Osteocyte (in vitro differentiated cells): ENCODE data around the gene COL24A1. TPM values are rescaled to one million over a fixed set of nuclear protein-coding genes. Genes with fewer than 3 reads are reported as not detected.
"Not testable (repeated sequence)": the region's sequence is repeated elsewhere in the genome, so short reads cannot be mapped to it uniquely, and the experiment has no call there.

Source experiments
- DNase-seq: peaks from one replicate; pipeline ENCODE4 v3.0.0; 2021; ENCODE audit warnings: mixed read lengths; ENCODE audit not compliant: unreplicated experiment; ENCODE audit errors: extremely low spot score
- H3K27ac Mint-ChIP-seq: one replicate; pipeline ENCODE4 v1.8.0; 2021; ENCODE audit warnings: mild to moderate bottlenecking, mixed read lengths; ENCODE audit not compliant: unreplicated experiment
- H3K27me3 Mint-ChIP-seq: one replicate; pipeline ENCODE4 v1.8.0; 2021; ENCODE audit warnings: mixed read lengths; ENCODE audit not compliant: unreplicated experiment
- H3K36me3 Mint-ChIP-seq: one replicate; pipeline ENCODE4 v1.8.0; 2021; ENCODE audit warnings: mixed read lengths; ENCODE audit not compliant: unreplicated experiment
- H3K4me1 Mint-ChIP-seq: one replicate; pipeline ENCODE4 v1.8.0; 2021; ENCODE audit warnings: mixed read lengths; ENCODE audit not compliant: unreplicated experiment
- H3K4me3 Mint-ChIP-seq: one replicate; pipeline ENCODE4 v1.8.0; 2021; ENCODE audit warnings: mild to moderate bottlenecking, moderate library complexity, mixed read lengths; ENCODE audit not compliant: unreplicated experiment
- H3K9me3 Mint-ChIP-seq: one replicate; pipeline ENCODE4 v1.8.0; 2021; ENCODE audit warnings: mixed read lengths; ENCODE audit not compliant: unreplicated experiment
- total RNA-seq: library from RNA; stranded (reverse); gene quantifications from 2 replicates; pipeline ENCODE4 v1.2.1, GENCODE V29; 2021
- TF ChIP-seq, protein P1 (sequence below): fragments of 200-600 bp; sonication (generic); IDR thresholded peaks from 2 replicates; pipeline ENCODE4 v1.5.0; 2021; ENCODE audit warnings: antibody characterized with exemption, mild to moderate bottlenecking, moderate library complexity

COL24A1 gene
- total RNA-seq, 1 donor from 2014 or later, result 0.46 TPM

DNA sequence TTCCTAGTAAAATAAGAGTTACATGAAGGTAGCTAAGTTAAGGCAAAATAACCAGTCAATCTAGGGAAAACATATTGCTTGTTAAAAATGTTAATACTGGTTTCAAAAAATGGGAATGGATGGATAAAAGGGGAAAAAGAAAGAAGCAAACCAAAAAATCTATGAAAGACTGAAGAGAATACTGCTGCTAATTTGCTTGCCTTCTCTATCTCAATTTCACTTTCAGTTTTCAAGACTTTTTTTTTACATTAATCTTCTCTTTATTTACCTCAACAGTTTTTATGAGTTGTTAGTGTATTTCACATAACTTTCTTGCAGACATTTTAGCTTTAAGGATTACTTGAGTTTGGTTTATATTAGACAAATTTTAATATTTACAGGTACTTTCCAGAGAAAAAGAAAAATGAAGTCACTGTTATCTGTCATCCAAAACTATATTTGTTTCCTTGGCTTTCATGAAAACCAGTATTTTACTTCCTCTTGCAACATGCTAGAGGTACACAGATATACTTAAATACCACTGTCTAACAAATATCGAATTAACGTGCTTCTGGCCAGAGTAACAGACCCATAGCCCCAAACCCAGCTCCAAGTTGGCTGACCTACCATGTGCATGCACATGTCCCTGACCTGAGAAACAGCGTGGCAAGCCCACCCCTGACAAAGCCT lies 70.7 kb downstream of the COL24A1 start:
- Mint-ChIP-seq H3K27ac (no peak overlapping the region), H3K36me3 (no peaks in the 10 kb centered on the region), H3K9me3 (no peaks in the 10 kb centered on the region), H3K4me1 (peaks cover 2% of the 10 kb centered on the region), H3K4me3 (no peak overlapping the region), H3K27me3 (peaks cover 8% of the 10 kb centered on the region)
- TF ChIP-seq, protein P1, sequence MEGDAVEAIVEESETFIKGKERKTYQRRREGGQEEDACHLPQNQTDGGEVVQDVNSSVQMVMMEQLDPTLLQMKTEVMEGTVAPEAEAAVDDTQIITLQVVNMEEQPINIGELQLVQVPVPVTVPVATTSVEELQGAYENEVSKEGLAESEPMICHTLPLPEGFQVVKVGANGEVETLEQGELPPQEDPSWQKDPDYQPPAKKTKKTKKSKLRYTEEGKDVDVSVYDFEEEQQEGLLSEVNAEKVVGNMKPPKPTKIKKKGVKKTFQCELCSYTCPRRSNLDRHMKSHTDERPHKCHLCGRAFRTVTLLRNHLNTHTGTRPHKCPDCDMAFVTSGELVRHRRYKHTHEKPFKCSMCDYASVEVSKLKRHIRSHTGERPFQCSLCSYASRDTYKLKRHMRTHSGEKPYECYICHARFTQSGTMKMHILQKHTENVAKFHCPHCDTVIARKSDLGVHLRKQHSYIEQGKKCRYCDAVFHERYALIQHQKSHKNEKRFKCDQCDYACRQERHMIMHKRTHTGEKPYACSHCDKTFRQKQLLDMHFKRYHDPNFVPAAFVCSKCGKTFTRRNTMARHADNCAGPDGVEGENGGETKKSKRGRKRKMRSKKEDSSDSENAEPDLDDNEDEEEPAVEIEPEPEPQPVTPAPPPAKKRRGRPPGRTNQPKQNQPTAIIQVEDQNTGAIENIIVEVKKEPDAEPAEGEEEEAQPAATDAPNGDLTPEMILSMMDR, result no peak
- DNase-seq, result no peak

DNA sequence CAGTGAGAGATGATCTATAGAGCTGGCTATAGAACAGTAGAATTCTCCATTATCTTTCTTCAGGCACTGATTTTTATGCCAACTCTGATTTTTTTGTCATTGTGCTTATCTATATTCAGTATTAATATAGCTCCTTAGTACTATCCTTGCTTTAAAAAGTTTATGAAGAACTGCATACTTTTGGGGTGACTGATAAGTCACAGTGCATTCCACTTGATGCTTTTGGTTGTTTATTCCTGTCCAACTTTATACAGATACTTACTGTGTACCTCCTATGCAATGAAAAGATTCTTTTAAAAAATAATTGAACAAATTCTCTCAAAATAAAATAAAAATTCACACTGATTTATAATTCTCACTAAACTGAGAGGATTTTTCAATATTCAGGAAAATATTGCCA lies 71.6 kb downstream of the COL24A1 start:
- Mint-ChIP-seq H3K27ac (no peak overlapping the region), H3K27me3 (peaks cover 10% of the 10 kb centered on the region), H3K9me3 (no peaks in the 10 kb centered on the region), H3K36me3 (no peaks in the 10 kb centered on the region), H3K4me1 (peaks cover 2% of the 10 kb centered on the region), H3K4me3 (no peak overlapping the region)
- no peak for DNase-seq
- TF ChIP-seq, protein P1, result no peak

DNA sequence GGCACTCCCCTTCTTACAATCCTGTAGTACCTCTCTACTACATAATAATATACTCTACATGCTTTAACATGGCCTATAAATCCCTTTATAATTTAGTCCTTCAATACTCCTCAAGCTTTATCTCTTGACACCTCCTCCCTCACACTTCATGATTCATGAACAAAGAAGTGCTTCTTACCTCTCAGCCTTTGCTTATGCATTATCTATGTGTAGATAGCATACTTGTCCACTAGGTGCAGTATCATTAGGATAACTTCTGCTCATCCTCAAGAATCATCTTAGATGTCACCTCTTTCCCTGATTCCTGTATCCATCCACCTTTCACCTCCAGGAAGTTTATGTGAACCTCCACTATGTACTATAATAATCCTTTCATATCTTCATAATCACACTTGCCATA lies 74.4 kb downstream of the COL24A1 start:
- peaks cover 10% of the 10 kb centered on the region for H3K27me3 Mint-ChIP-seq
- no peaks in the 10 kb centered on the region for H3K36me3 Mint-ChIP-seq

DNA sequence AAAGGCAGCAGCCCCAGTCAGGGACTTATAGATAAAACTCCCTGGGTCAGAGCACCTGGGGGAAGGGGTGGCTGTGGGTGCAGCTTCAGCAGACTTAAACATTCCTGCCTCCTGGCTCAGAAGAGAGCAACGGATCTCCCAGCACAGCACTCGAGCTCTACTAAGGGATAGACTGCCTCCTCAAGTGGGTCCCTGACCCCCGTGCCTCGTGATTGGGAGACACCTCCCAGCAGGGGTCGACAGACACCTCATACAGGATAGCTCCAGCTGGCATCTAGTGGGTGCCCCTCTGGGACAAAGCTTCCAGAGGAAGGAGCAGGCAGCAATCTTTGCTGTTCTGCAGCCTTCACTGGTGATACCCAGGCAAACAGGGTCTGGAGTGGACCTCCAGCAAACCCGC lies 84.1 kb downstream of the COL24A1 start:
- DNase-seq, H3K27ac Mint-ChIP-seq, H3K36me3 Mint-ChIP-seq, H3K4me3 Mint-ChIP-seq, H3K9me3 Mint-ChIP-seq: not testable (repeated sequence)
- Mint-ChIP-seq H3K4me1 (peaks cover 26% of the 10 kb centered on the region), H3K27me3 (peaks cover 26% of the 10 kb centered on the region)

More for the DNA sequence above, 74.4 kb downstream of the COL24A1 start:
- H3K9me3 Mint-ChIP-seq, result peaks cover 14% of the 10 kb centered on the region
- peaks cover 2% of the 10 kb centered on the region for H3K4me1 Mint-ChIP-seq
- TF ChIP-seq, protein P1, result peak; percentile 27
- no peak overlapping the region for H3K4me3 Mint-ChIP-seq
- H3K27ac Mint-ChIP-seq, result no peak overlapping the region
- DNase-seq, result no peak

DNA sequence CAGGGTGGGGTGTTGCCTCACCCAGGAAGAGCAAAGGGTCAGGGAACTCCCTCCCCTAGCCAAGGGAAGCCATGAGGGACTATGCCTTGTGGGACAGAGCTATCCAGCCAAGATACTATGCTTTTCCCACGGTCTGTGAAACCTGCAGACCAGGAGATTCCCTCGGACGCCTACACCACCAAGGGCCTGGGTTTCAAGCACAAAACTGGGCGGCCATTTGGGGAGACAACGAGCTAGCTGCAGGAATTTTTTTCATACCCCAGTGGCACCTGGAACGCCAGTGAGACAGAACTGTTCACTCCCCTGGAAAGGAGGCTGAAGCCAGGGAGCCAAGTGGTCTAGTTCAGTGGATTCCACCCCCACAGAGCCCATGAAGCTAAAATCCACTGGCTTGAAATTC lies 84.7 kb downstream of the COL24A1 start:
- H3K9me3 Mint-ChIP-seq, DNase-seq, H3K36me3 Mint-ChIP-seq, H3K27ac Mint-ChIP-seq, H3K4me3 Mint-ChIP-seq: not testable (repeated sequence)
- peaks cover 30% of the 10 kb centered on the region for H3K4me1 Mint-ChIP-seq
- H3K27me3 Mint-ChIP-seq, result peaks cover 23% of the 10 kb centered on the region

DNA sequence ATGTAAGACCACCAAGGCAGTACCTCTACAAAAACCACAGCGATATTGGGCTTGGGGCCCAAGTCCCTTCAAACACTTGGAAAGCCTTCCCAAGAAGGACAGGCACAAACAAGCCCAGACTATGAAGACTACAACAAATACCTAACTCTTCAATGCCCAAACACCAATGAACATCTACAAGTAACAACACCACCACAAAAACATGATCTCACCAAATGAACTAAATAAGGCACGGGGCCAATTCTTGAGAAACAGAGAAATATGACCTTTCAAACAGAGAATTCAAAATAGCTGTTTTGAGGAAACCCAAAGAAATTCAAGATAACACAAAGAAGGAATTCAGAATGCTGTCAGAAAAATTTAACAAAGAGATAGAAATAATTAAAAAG lies 86.8 kb downstream of the COL24A1 start:
- DNase-seq, result no peak
- Mint-ChIP-seq H3K36me3 (no peaks in the 10 kb centered on the region), H3K4me3 (no peak overlapping the region)

More for the DNA sequence above, 86.8 kb downstream of the COL24A1 start:
- peaks cover 10% of the 10 kb centered on the region for H3K27me3 Mint-ChIP-seq
- H3K4me1 Mint-ChIP-seq, result peaks cover 39% of the 10 kb centered on the region
- H3K27ac Mint-ChIP-seq, result no peak overlapping the region
- H3K9me3 Mint-ChIP-seq, result peaks cover 7% of the 10 kb centered on the region
- TF ChIP-seq, protein P1, result no peak
